ENCODE measurements around the gene WDPCP. TPM values are rescaled to one million over a fixed set of nuclear protein-coding genes. Genes with fewer than 3 reads are reported as not detected.

The WDPCP gene
- total and polyA plus RNA-seq, 2 of the 8 experiments (the other 6 are each of a cell fraction or from before 2014, with no cell fraction given): 9.3 to 25.8 TPM

DNA sequence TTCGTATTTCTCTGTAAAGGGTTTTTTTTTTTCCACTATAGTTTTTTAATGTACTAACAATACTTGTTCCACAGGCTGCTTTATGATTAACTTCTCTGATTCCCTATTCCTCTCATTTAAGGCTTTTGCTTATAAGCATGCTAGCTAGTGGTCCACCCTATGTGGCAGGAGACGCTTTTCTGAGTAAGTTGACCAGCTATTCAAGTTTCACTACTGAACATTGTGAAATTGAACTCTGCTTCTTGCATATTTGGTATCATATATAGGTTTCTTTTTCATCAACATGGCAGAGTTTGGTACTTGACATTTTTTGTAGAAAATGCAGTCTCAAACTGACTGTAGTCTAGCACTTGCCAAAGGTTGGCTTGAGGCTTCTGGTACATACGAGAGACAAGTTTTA is 463.4 kb downstream of the WDPCP start:
- CTCF ChIA-PET (ENCODE audit: partially characterized antibody): interaction anchor here (0.5 kb wide), 1 partner anchor 235 kb away, joined by 3 read pairs; no protein-coding TSS in a partner anchor
- Histone ChIP-seq H3K23ac (ENCODE audit: insufficient read length) (no peak overlapping the region), H3K27me3 (replicated peaks in 1 of 4; ENCODE audit: control insufficient read depth in 3 of 4, extremely low read depth in 1 of 4, insufficient read depth in 3 of 4, low read length in 3 of 4) (no peaks in the 10 kb centered on the region), H3K36me3 (ENCODE audit: control insufficient read depth in 2 of 4, insufficient read depth in 4 of 4, low read length in 3 of 4) (peaks cover 0 to 3% (median 0%) of the 10 kb centered on the region in 4 experiments; a peak in 1 of 8 replicates), H3K9ac (replicated peaks in 1 of 4; ENCODE audit: extremely low read depth in 1 of 4, low read depth in 3 of 4, low read length in 3 of 4) (no peak overlapping the region), H2BK15ac (ENCODE audit: low read length) (no peak overlapping the region), H3K4me3 (ENCODE audit: extremely low read depth in 1 of 4, insufficient read depth in 2 of 4, low read depth in 3 of 4, low read length in 4 of 4) (no peak overlapping the region), H3K27ac (ENCODE audit: low read depth, low read length) (no peak overlapping the region), H4K91ac (replicated peaks; ENCODE audit: insufficient read length, low read length) (no peak overlapping the region), H3K18ac (ENCODE audit: extremely low read depth, low read length) (no peak overlapping the region), H4K5ac (ENCODE audit: insufficient read length, low read depth, low read length) (no peak overlapping the region), H2AK5ac (ENCODE audit: low read depth, low read length) (no peak overlapping the region), H2BK20ac (ENCODE audit: low read length) (no peak overlapping the region), H3K23me2 (ENCODE audit: low read depth, low read length) (no peaks in the 10 kb centered on the region), H4K8ac (ENCODE audit: extremely low read depth, insufficient read depth, low read length) (no peak overlapping the region), H2BK5ac (ENCODE audit: low read depth, low read length) (no peak overlapping the region), H4K20me1 (replicated peaks in 1 of 2; ENCODE audit: control insufficient read depth in 1 of 2, insufficient read depth in 2 of 2, low read length in 2 of 2) (no peaks in the 10 kb centered on the region), H2AFZ (ENCODE audit: low read length) (no peak overlapping the region), H3K14ac (ENCODE audit: insufficient read length) (no peak overlapping the region), H3K9me3 (ENCODE audit: insufficient read depth in 2 of 2, low read depth in 1 of 2, low read length in 1 of 2) (no peaks in the 10 kb centered on the region), H3K4me1 (replicated peaks in 1 of 4; ENCODE audit: control insufficient read depth in 3 of 4, insufficient read depth in 4 of 4, low read length in 3 of 4) (no peaks in the 10 kb centered on the region), H3K4me2 (ENCODE audit: insufficient read depth in 1 of 2, low read depth in 2 of 2, low read length in 2 of 2) (no peak overlapping the region), H3K4ac (replicated peaks; ENCODE audit: insufficient read length, low read depth, low read length) (no peak overlapping the region), H3K56ac (replicated peaks; ENCODE audit: insufficient read length, low read depth, low read length) (no peak overlapping the region), H3K79me2 (ENCODE audit: control insufficient read depth in 1 of 2, insufficient read depth in 2 of 2, low read length in 2 of 2) (no peaks in the 10 kb centered on the region), H2BK120ac (replicated peaks; ENCODE audit: low read depth, low read length) (no peak overlapping the region), H3K79me1 (ENCODE audit: low read depth, low read length) (no peaks in the 10 kb centered on the region), H2BK12ac (ENCODE audit: low read depth, low read length) (no peak overlapping the region)
- DNase-seq (ENCODE audit: low read depth in 1 of 2, low spot score in 2 of 2) (no peak), FAIRE-seq (no peak)
- WGBS, 2 experiments (ENCODE audit: extremely low coverage in 1 of 2, insufficient coverage in 1 of 2, insufficient read length in 1 of 2, insufficient replicate concordance in 2 of 2, low coverage in 1 of 2, low lambda C conversion rate in 2 of 2, missing lambda C conversion rate in 1 of 2): 90% methylated on average over 3 of the region's 3 CpGs; no CpG with 5 or more reads in 1 of the 2 experiments
- TF ChIP-seq PHF8 (conservative IDR thresholded peaks at IDR 0.05; ENCODE audit: low read depth, low read length): no peak
- TF ChIP-seq CHD2 (IDR thresholded peaks at IDR 0.05; ENCODE audit: low read length): no peak
- no peak for TF ChIP-seq SP1 (IDR thresholded peaks at IDR 0.05; ENCODE audit: low read depth, low read length)
- TF ChIP-seq ZNF274 (IDR thresholded peaks at IDR 0.05; ENCODE audit: borderline replicate concordance, extremely low read depth, low read length): no peak
- TF ChIP-seq SIN3A (conservative IDR thresholded peaks at IDR 0.05 in 1 of 2, IDR thresholded peaks at IDR 0.05 in 1 of 2; ENCODE audit: low read depth in 1 of 2, low read length in 2 of 2): no peak
- TF ChIP-seq KDM4A (IDR thresholded peaks at IDR 0.05; ENCODE audit: low read depth, low read length, severe bottlenecking): no peak
- TF ChIP-seq MAFK (IDR thresholded peaks at IDR 0.05; ENCODE audit: low read depth, low read length): no peak
- TF ChIP-seq KDM5A (IDR thresholded peaks at IDR 0.05; ENCODE audit: low read length): no peak
- TF ChIP-seq SAP30 (IDR thresholded peaks at IDR 0.05; ENCODE audit: insufficient read depth, insufficient replicate concordance, low read length): no peak
- TF ChIP-seq HDAC6 (IDR thresholded peaks at IDR 0.05; ENCODE audit: low read depth, low read length): no peak
- TF ChIP-seq POLR2A (IDR thresholded peaks at IDR 0.05; ENCODE audit: control extremely low read depth in 1 of 2, low read depth in 2 of 2, low read length in 2 of 2): no peak
- POLR2A ChIA-PET (ENCODE audit: partially characterized antibody): no interaction called here
